Keratinocyte (primary cell): Measurements from ENCODE around the gene PRR14. TPM values are rescaled to one million over a fixed set of nuclear protein-coding genes. Genes with fewer than 3 reads are reported as not detected.

Source experiments
- DNase-seq: peaks from one replicate; pipeline ENCODE4 v3.0.0-alpha.2; 2011; ENCODE audit warnings: low read depth, missing footprints, low spot score
- FAIRE-seq: peaks from 2 replicates; lab custom pipeline; 2011; peaks lifted over from hg19 to GRCh38; lab: Jason Lieb, UNC
- H2AFZ ChIP-seq: 2 replicates; pipeline ENCODE4 v1.6.0; 2012; ENCODE audit warnings: low read length, control low read depth, inconsistent platforms; ENCODE audit not compliant: control insufficient read depth
- H3K27ac ChIP-seq: 2 replicates; pipeline ENCODE4 v1.5.1; 2011; ENCODE audit warnings: low read length; ENCODE audit not compliant: control insufficient read depth, insufficient read depth
- H3K27me3 ChIP-seq: 3 replicates; pipeline ENCODE4 v1.6.0; 2011; ENCODE audit warnings: low read length; ENCODE audit not compliant: control insufficient read depth, insufficient read depth; ENCODE audit errors: extremely low read depth
- H3K36me3 ChIP-seq, 2 experiments: 2 replicates in 1 of 2; 3 replicates in 1 of 2; pipeline ENCODE4 v1.5.1; 2011; ENCODE audit warnings: low read length in 2 of 2, mild to moderate bottlenecking in 1 of 2; ENCODE audit not compliant: control insufficient read depth in 2 of 2, insufficient read depth in 2 of 2; ENCODE audit errors: extremely low read depth in 1 of 2
- H3K4me1 ChIP-seq: 3 replicates; pipeline ENCODE4 v1.5.1; 2011; ENCODE audit warnings: low read length; ENCODE audit not compliant: control insufficient read depth, insufficient read depth; ENCODE audit errors: extremely low read depth
- H3K4me2 ChIP-seq: 3 replicates; pipeline ENCODE4 v1.6.0; 2011; ENCODE audit warnings: low read depth, low read length; ENCODE audit not compliant: control insufficient read depth, insufficient read depth; ENCODE audit errors: extremely low read depth
- H3K4me3 ChIP-seq, 3 experiments: fragments of 200-600 bp in 1 of 3; sonication (generic) in 1 of 3; 2 replicates in 2 of 3; 3 replicates in 1 of 3; pipeline ENCODE4 v1.5.1; 2011 to 2016; ENCODE audit warnings: low read length in 3 of 3, mild to moderate bottlenecking in 3 of 3, control low read depth in 2 of 3, inconsistent platforms in 1 of 3, low read depth in 1 of 3, mixed read lengths in 1 of 3, mixed run types in 1 of 3, moderate library complexity in 1 of 3; ENCODE audit not compliant: control insufficient read depth in 2 of 3, insufficient read depth in 2 of 3; ENCODE audit errors: extremely low read depth in 1 of 3
- H3K79me2 ChIP-seq: 2 replicates; pipeline ENCODE4 v1.6.0; 2012; ENCODE audit warnings: low read length; ENCODE audit not compliant: control insufficient read depth, insufficient read depth
- H3K9ac ChIP-seq: 3 replicates; pipeline ENCODE4 v1.6.0; 2011; ENCODE audit warnings: low read length; ENCODE audit not compliant: control insufficient read depth, insufficient read depth; ENCODE audit errors: extremely low read depth
- H3K9me1 ChIP-seq: 3 replicates; pipeline ENCODE4 v1.6.0; 2011; ENCODE audit warnings: low read length; ENCODE audit not compliant: control insufficient read depth, insufficient read depth; ENCODE audit errors: extremely low read depth
- H3K9me3 ChIP-seq: 2 replicates; pipeline ENCODE4 v1.5.1; 2012; ENCODE audit warnings: low read depth, low read length; ENCODE audit not compliant: control insufficient read depth
- H4K20me1 ChIP-seq: 3 replicates; pipeline ENCODE4 v1.6.0; 2011; ENCODE audit warnings: low read length; ENCODE audit not compliant: control insufficient read depth, insufficient read depth; ENCODE audit errors: extremely low read depth
- CTCF ChIP-seq, 3 experiments: IDR thresholded peaks in 1 of 3; conservative IDR thresholded peaks in 1 of 3; optimal IDR thresholded peaks in 1 of 3; 2 replicates in 2 of 3; 3 replicates in 1 of 3; pipeline versions ENCODE3 to v1.5.1; 2011; ENCODE audit warnings: low read length in 3 of 3, mild to moderate bottlenecking in 3 of 3, moderate library complexity in 2 of 3, control low read depth in 1 of 3, inconsistent platforms in 1 of 3; ENCODE audit not compliant: insufficient read depth in 2 of 3; ENCODE audit errors: extremely low read depth in 1 of 3
- EZH2 ChIP-seq: IDR thresholded peaks from one replicate; pipeline ENCODE4 v1.6.1; 2012; ENCODE audit warnings: inconsistent platforms, mild to moderate bottlenecking, low read length, moderate library complexity
- dilution Hi-C: fragments of 300-500 bp; cut with MboI; formaldehyde crosslinking; loops from one replicate; pipeline ENCODE4 v1.7.0; 2020; ENCODE audit warnings: low sequenced_read_pairs; ENCODE audit not compliant: extremely low pct_ligation_motif_present
- polyA plus RNA-seq, 5 experiments: library from polyadenylated mRNA; depleted of rRNA in 3 of 5; stranded (reverse) in 3 of 5; stranded (forward) in 1 of 5; unstranded in 1 of 5; fragments of >200 nt; gene quantifications; 1 replicate in 1 of 5; 2 replicates in 3 of 5; 3 replicates in 1 of 5; pipeline versions ENCODE4 v1.2.1 to v1.2.3, GENCODE V29; 2011 to 2012; ENCODE audit warnings: missing spikeins in 2 of 5, low read depth in 1 of 5, low replicate concordance in 1 of 5

The PRR14 gene
- polyA plus RNA-seq, 1 donor (not counting 4 experiments of a cell fraction or from before 2014, with no cell fraction given), result 7.4 TPM

- peak overlapping the region; percentile 99 for H3K9ac ChIP-seq
- no peak for TF ChIP-seq EZH2
- no peak for TF ChIP-seq CTCF (optimal IDR thresholded peaks at IDR 0.05 in 1 of 3, IDR thresholded peaks at IDR 0.05 in 1 of 3, conservative IDR thresholded peaks at IDR 0.05 in 1 of 3; ENCODE audit: extremely low read depth in 1 of 3, insufficient read depth in 2 of 3, low read length in 3 of 3)
- H3K4me3 ChIP-seq, result peak overlapping the region; percentile 87 to 97 (median 90)
- FAIRE-seq, result no peak
- peaks cover 50% of the 10 kb centered on the region for H3K79me2 ChIP-seq
- peaks cover 40 to 41% of the 10 kb centered on the region in 2 experiments for H3K36me3 ChIP-seq
- dilution Hi-C loops, result no loop called here
- peak overlapping the region; percentile 91 for H3K4me2 ChIP-seq
- H2AFZ ChIP-seq, result no peak overlapping the region
- no peaks in the 10 kb centered on the region for H3K27me3 ChIP-seq
- no peaks in the 10 kb centered on the region for H3K9me3 ChIP-seq
- no peaks in the 10 kb centered on the region for H4K20me1 ChIP-seq
- H3K4me1 ChIP-seq, result peaks cover 24% of the 10 kb centered on the region
- H3K9me1 ChIP-seq, result no peaks in the 10 kb centered on the region
- no peak for DNase-seq
- H3K27ac ChIP-seq, result peak overlapping the region; percentile 100
Measured at GRCh38 chr16:30660424-30661261, 9.9 kb downstream of the PRR14 start.

DNA sequence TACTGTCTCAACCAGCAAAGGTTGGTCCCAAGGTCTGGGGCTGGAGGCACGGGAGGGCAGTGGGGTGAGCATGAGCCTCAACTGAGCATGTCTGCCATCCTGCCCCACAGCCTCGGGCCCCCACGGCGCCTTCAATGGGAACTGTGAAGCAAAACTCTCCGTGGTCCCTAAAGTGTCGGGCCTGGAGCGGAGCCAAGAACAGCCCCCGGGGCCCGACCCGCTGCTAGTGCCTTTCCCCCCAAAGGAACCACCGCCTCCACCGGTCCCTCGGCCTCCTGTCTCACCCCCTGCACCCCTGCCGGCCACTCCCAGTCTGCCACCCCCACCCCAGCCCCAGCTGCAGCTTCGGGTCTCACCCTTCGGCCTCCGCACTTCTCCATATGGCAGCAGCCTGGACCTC is 11.7 kb downstream of the PRR14 start:
- H2AFZ ChIP-seq, result no peak overlapping the region
- no peaks in the 10 kb centered on the region for H3K9me1 ChIP-seq
- no peak overlapping the region for H3K4me3 ChIP-seq
- H3K36me3 ChIP-seq, result peaks cover 46 to 48% of the 10 kb centered on the region in 2 experiments
- no peak overlapping the region for H3K27ac ChIP-seq
- no peaks in the 10 kb centered on the region for H3K27me3 ChIP-seq
- H4K20me1 ChIP-seq, result no peaks in the 10 kb centered on the region
- dilution Hi-C loops, result no loop called here
- no peak overlapping the region for H3K9ac ChIP-seq
- H3K4me1 ChIP-seq, result peaks cover 15% of the 10 kb centered on the region
- DNase-seq, result no peak
- H3K9me3 ChIP-seq, result no peaks in the 10 kb centered on the region
- FAIRE-seq, result no peak
- TF ChIP-seq CTCF (optimal IDR thresholded peaks at IDR 0.05 in 1 of 3, IDR thresholded peaks at IDR 0.05 in 1 of 3, conservative IDR thresholded peaks at IDR 0.05 in 1 of 3; ENCODE audit: extremely low read depth in 1 of 3, insufficient read depth in 2 of 3, low read length in 3 of 3), result no peak
- no peak for TF ChIP-seq EZH2
- no peak overlapping the region for H3K4me2 ChIP-seq
- peaks cover 50% of the 10 kb centered on the region for H3K79me2 ChIP-seq
